ENCODE data around the gene ASIC4.

Gene ASIC4

GRCh38 chr2:219569041-219569440 is 54.8 kb downstream of the ASIC4 start:
- no peak overlapping the region for H3K4me3 ChIP-seq (ENCODE audit: low read depth, low read length)
- no peak for DNase-seq (ENCODE audit: low read depth)
- TF ChIP-seq, protein P1, sequence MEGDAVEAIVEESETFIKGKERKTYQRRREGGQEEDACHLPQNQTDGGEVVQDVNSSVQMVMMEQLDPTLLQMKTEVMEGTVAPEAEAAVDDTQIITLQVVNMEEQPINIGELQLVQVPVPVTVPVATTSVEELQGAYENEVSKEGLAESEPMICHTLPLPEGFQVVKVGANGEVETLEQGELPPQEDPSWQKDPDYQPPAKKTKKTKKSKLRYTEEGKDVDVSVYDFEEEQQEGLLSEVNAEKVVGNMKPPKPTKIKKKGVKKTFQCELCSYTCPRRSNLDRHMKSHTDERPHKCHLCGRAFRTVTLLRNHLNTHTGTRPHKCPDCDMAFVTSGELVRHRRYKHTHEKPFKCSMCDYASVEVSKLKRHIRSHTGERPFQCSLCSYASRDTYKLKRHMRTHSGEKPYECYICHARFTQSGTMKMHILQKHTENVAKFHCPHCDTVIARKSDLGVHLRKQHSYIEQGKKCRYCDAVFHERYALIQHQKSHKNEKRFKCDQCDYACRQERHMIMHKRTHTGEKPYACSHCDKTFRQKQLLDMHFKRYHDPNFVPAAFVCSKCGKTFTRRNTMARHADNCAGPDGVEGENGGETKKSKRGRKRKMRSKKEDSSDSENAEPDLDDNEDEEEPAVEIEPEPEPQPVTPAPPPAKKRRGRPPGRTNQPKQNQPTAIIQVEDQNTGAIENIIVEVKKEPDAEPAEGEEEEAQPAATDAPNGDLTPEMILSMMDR (IDR thresholded peaks at IDR 0.05; ENCODE audit: insufficient read depth, low read depth, low read length, missing control alignments) = no peak

DNA sequence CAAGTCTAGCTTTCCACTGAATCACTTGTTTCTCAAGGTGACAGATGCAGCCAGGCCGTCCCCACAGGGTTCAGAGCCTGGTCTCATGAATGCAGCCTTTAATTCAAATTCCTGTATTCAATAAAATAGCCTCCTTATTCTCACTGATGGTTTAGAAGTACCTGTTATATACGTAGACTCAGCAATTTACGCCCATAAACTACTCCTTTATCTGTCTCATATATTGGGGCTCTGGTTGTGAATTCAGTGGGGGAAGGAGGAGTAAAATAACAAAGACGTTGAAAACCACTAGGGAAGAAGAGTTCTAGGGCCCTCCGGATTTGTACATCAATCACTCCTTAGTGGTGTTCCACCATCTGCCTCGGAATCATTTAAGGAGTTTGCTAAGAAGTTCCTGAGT is 55.4 kb downstream of the ASIC4 start:
- H3K4me3 ChIP-seq (ENCODE audit: low read depth, low read length) = no peak overlapping the region
- DNase-seq (ENCODE audit: low read depth) = no peak
- TF ChIP-seq, protein P1 (IDR thresholded peaks at IDR 0.05; ENCODE audit: insufficient read depth, low read depth, low read length, missing control alignments) = no peak

- TF ChIP-seq, protein P1 (IDR thresholded peaks at IDR 0.05; ENCODE audit: insufficient read depth, low read depth, low read length, missing control alignments) = no peak
- H3K4me3 ChIP-seq (ENCODE audit: low read depth, low read length) = no peak overlapping the region
- DNase-seq (ENCODE audit: low read depth) = no peak
These were observed 56.1 kb downstream of the ASIC4 start for GRCh38 chr2:219570194-219570923.

GRCh38 chr2:219570924-219571310 is 56.6 kb downstream of the ASIC4 start:
- no peak for DNase-seq (ENCODE audit: low read depth)
- H3K4me3 ChIP-seq (ENCODE audit: low read depth, low read length) = no peak overlapping the region
- TF ChIP-seq, protein P1 (IDR thresholded peaks at IDR 0.05; ENCODE audit: insufficient read depth, low read depth, low read length, missing control alignments) = no peak

DNA sequence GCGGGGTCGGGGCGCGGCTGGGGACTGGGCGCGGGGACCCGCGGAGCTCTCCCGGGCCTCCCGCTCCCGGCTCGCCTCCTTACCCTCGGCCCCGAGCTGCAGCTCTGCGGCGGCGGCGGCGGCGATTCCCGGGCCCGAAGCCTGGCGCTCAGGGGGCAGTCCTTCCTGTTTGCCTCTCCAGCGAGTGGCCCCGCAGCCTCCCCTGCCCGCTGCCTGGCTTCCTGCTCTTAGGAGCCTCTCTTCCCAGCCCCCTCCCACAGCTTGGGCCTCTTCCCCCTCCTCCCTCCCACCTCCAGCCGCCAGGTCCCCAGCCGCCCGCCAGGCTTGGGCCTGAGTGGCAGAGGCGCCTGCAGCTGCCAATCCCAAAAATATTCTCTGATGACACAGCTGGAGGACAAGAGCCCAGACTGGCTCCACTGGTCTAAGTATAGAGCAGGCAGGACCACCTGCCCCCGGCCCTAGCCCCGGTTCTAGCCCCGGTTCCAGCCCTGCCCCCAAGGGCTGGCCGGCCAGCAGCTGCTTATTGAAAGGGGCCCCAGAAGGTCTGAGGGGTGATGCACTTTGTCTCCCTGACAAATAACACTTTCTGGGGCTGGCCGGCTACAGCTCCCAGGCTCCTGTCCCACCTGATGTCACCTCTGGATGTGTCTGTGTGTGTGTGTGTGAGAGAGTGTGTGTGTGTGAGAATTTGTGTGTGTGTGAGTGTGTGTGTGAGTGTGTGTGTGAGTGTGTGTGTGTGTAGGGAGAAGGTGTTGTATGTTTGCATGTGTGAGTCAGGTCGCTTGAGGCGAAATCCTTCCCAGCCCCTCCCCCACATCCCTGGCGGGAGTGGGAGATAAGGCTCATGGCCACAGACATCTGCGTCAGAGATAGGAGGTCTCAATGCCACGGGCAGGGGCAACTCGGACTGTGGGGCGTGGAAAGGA is 57.3 kb downstream of the ASIC4 start, which contains the start of gene OBSL1:
OBSL1 (minus strand) TSS at position 229 of the 926 bp plus-strand sequence. CDS start 307 bp downstream, outside the sequence.
- no peak within 1 kb of the TSS for H3K4me3 ChIP-seq (ENCODE audit: low read depth, low read length)
- TF ChIP-seq, protein P1 (IDR thresholded peaks at IDR 0.05; ENCODE audit: insufficient read depth, low read depth, low read length, missing control alignments) = no peak

DNA sequence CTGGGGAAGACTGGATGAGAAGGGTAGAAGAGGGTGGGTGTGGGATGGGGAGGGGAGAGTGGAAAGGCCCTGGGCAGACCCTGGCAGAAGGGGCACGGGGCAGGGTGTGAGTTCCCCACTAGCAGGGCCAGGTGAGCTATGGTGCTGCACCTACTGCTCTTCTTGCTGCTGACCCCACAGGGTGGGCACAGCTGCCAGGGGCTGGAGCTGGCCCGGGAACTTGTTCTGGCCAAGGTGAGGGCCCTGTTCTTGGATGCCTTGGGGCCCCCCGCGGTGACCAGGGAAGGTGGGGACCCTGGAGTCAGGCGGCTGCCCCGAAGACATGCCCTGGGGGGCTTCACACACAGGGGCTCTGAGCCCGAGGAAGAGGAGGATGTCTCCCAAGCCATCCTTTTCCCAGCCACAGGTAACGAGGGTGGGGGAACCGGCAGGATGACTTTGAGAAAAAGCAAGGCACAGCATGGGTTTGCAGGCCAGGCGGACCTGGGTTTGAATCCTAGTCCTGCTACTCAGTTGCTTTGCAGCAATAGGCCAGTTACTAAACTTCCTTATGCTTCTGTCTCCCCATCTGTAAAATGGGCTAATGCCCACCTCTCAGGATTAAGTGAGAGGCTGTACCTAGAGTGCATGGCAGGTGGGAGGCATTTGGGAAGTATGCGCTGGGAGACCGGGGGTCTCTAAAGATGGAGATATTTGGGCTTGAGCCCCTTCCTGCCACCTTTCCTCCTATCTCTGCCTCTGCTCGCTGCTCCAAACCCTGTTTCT is 58.1 kb downstream of the ASIC4 start, which contains the start of gene INHA:
INHA (plus strand) TSS at position 74 of the 765 bp plus-strand sequence; CDS start at position 139, 65 bp downstream.
- no peak within 1 kb of the TSS for H3K4me3 ChIP-seq (ENCODE audit: low read depth, low read length)
- TF ChIP-seq, protein P1 (IDR thresholded peaks at IDR 0.05; ENCODE audit: insufficient read depth, low read depth, low read length, missing control alignments) = no peak
- DNase-seq (ENCODE audit: low read depth) = no peak

More for the DNA sequence above, 57.3 kb downstream of the ASIC4 start, which contains the start of gene OBSL1:
- DNase-seq (ENCODE audit: low read depth) = no peak

All from GM12865 (cell line).